ENCODE results near the gene SPSB2. TPM values are rescaled to one million over a fixed set of nuclear protein-coding genes. Genes with fewer than 3 reads are reported as not detected.
A peak's percentile ranks its signal among the peaks of the same experiment; 100 is the strongest.

SPSB2 gene
- total and polyA plus RNA-seq, 12 donors: 2.5 to 24.5 (median 16.0) TPM

DNA sequence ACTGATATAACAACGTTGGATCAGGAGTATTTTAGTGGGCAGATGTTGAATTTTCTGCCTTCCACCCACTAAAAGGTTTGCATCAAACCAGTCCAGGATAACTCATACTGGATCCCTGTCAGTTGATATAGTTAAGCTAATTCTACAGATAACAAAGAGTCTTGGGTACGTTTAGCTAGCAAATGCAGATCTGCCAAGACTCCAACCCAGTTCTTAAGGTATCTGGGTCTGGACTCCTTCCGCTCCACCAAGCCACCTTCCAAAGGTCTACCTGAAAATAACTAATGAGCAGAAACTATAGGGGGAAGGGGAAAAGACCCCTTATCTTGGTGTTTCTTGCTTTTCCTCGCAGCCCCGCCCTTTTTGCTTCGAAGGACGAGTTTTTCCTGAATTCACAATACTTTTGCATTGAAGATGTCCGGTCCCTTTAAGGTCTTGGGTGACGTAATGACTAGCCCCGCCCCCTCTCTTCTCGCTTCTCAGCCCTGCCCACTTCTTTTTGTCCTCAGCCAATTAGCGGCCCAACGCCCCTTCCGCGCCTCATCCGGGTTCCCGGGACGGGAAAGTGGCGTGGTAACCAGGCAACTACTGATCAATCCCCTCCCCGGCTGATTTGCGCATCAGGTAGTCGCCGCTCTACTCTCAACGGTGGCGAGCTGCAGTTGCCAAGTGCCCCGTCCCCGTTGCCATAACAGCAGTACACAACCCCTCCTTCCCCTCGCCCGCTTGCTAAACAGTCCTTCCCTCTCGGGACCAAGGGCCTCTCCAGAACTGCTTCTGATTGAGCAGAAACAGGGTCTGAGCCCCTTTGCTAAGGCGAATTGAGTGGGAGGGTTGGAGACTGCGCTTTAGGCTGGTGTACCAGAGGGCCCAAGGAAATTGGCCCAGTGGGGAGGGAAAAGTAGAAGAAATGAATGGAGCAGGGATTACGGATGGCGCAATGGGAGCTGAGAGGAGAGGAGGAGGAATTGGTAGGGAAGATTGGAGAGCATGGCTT is 31.5 kb upstream of the SPSB2 start, which contains the start of gene LRRC23:
LRRC23 (plus strand) TSS at position 543 of the 997 bp plus-strand sequence. CDS start 812 bp downstream, outside the sequence.
- H3K27ac ChIP-seq: peak within 1 kb of the TSS; percentile 30 to 84 (median 53)
- 4 to 12% (median 6%) methylated on average over 14 to 34 of the region's 34 CpGs for WGBS, 4 donors

GRCh38 chr12:6903722-6904121 is 30.6 kb upstream of the SPSB2 start:
- intact Hi-C loops (cut with DNase I): no loop called here
- no peak for TF ChIP-seq POLR2A (IDR thresholded peaks at IDR 0.05)
- TF ChIP-seq, protein P1, sequence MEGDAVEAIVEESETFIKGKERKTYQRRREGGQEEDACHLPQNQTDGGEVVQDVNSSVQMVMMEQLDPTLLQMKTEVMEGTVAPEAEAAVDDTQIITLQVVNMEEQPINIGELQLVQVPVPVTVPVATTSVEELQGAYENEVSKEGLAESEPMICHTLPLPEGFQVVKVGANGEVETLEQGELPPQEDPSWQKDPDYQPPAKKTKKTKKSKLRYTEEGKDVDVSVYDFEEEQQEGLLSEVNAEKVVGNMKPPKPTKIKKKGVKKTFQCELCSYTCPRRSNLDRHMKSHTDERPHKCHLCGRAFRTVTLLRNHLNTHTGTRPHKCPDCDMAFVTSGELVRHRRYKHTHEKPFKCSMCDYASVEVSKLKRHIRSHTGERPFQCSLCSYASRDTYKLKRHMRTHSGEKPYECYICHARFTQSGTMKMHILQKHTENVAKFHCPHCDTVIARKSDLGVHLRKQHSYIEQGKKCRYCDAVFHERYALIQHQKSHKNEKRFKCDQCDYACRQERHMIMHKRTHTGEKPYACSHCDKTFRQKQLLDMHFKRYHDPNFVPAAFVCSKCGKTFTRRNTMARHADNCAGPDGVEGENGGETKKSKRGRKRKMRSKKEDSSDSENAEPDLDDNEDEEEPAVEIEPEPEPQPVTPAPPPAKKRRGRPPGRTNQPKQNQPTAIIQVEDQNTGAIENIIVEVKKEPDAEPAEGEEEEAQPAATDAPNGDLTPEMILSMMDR (IDR thresholded peaks at IDR 0.05): no peak
- Histone ChIP-seq H3K27me3 (no peaks in the 10 kb centered on the region), H3K27ac (peak overlapping the region in 1 of 5 donors; percentile 78), H3K4me3 (no peak overlapping the region), H3K36me3 (replicated peaks in 1 of 2) (no peaks in the 10 kb centered on the region), H3K9me3 (replicated peaks in 1 of 3) (no peaks in the 10 kb centered on the region), H3K4me1 (replicated peaks in 1 of 2) (peaks cover 5 to 12% of the 10 kb centered on the region in 2 donors)
- DNase-seq: no peak
- 61 to 77% (median 66%) methylated on average over 1 of the region's 1 CpG for WGBS, 4 donors

More for the DNA sequence above, 31.5 kb upstream of the SPSB2 start, which contains the start of gene LRRC23:
- Histone ChIP-seq H3K4me3 (peak within 1 kb of the TSS in 3 of 4 donors; percentile 57 to 87 (median 77)), H3K36me3 (replicated peaks in 1 of 2) (no peaks in the 10 kb centered on the region), H3K27me3 (no peaks in the 10 kb centered on the region), H3K4me1 (replicated peaks in 1 of 2) (peaks cover 5 to 12% of the 10 kb centered on the region in 2 donors), H3K9me3 (replicated peaks in 1 of 3) (no peaks in the 10 kb centered on the region)
- DNase-seq: peak; percentile 96 to 100 (median 98)
- TF ChIP-seq, protein P1 (IDR thresholded peaks at IDR 0.05): no peak
- TF ChIP-seq POLR2A (IDR thresholded peaks at IDR 0.05): peak in 1 of 2 donors; percentile 39
- intact Hi-C loops (cut with DNase I): no loop called here

DNA sequence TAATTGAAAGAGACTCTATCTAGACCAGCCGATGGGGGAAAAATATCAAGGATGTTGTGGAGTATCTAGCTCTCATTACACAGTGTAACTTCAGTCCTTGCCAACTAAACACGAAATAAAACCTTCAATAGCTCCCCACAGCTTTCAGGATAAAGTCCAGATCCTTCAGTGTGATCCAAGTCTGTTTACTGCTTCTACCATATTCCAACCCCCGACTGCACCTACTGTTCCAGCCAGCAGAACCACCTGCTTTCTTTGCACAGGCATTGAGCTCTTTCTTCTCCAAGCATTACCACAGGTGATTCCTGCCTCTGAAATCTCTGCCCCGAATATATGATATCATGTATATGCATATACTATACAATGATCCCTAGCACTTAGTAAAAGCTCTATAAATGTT is 29.3 kb upstream of the SPSB2 start:
- WGBS, 4 donors: 71 to 87% (median 83%) methylated on average over 4 of the region's 4 CpGs
- no peak for TF ChIP-seq POLR2A (IDR thresholded peaks at IDR 0.05)
- TF ChIP-seq, protein P1 (IDR thresholded peaks at IDR 0.05): no peak
- no peak overlapping the region for H3K27ac ChIP-seq
- H3K9me3 ChIP-seq (replicated peaks in 1 of 3): no peaks in the 10 kb centered on the region
- DNase-seq: no peak
- no peaks in the 10 kb centered on the region for H3K36me3 ChIP-seq (replicated peaks in 1 of 2)
- H3K27me3 ChIP-seq: no peaks in the 10 kb centered on the region
- intact Hi-C loops (cut with DNase I): no loop called here
- peaks cover 5 to 12% of the 10 kb centered on the region in 2 donors for H3K4me1 ChIP-seq (replicated peaks in 1 of 2)
- no peak overlapping the region for H3K4me3 ChIP-seq

DNA sequence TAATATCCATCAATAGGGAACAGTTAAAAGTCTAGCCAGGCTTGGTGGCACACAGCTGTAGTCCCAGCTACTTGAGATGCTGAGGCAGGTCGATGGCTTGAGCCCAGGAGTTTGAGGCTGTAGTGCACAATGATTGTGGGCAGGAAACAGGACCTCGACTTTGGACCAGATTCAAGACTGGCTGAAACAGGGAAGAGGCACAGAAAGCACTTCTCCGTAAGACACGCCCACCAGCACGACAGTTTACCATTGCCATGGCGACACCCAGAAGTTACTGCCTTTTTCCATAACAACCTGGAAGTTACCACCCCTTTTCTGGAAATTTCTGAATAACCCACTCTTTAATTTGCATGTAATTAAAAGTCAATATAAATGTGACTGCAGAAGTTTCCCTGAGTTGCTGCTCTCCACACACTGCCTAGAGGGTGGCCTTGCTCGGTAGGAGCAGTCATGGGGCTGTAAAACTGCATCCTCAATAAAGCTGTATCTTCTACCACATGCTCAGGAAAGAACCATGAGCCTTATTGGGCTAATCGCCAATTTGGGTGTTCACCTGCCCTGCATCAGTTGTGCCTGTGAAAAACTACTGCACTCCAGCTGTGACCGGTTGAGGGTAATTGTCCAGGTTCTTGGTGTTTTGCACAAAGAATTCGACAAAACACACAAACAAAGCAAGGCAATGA is 26.9 kb upstream of the SPSB2 start:
- peak in 6 of 7 donors; percentile 44 to 77 (median 64) for DNase-seq
- WGBS, 4 donors: 55 to 69% (median 60%) methylated on average over 9 to 10 of the region's 10 CpGs
- Histone ChIP-seq H3K4me1 (replicated peaks in 1 of 2) (peaks cover 2 to 7% of the 10 kb centered on the region in 2 donors), H3K9me3 (replicated peaks in 1 of 3) (no peaks in the 10 kb centered on the region), H3K36me3 (replicated peaks in 1 of 2) (no peaks in the 10 kb centered on the region), H3K27ac (no peak overlapping the region), H3K27me3 (no peaks in the 10 kb centered on the region), H3K4me3 (no peak overlapping the region)
- intact Hi-C loops (cut with DNase I): no loop called here
- TF ChIP-seq, protein P1 (IDR thresholded peaks at IDR 0.05): no peak
- TF ChIP-seq POLR2A (IDR thresholded peaks at IDR 0.05): no peak

Data from adrenal gland (tissue), 12 donors.